Progenitor cell of endocrine pancreas (in vitro differentiated cells): Measurements from ENCODE around the gene HJV. TPM values are rescaled to one million over a fixed set of nuclear protein-coding genes. Genes with fewer than 3 reads are reported as not detected.
"Not testable (repeated sequence)": the region's sequence is repeated elsewhere in the genome, so short reads cannot be mapped to it uniquely, and the experiment has no call there.

Experiments used
- DNase-seq: peaks from one replicate; pipeline ENCODE4 v3.0.0; 2021; ENCODE audit warnings: low spot score; ENCODE audit not compliant: unreplicated experiment
- H3K27ac Mint-ChIP-seq: 2 replicates; pipeline ENCODE4 v1.8.0; 2021; ENCODE audit warnings: mild to moderate bottlenecking, moderate library complexity, mixed read lengths
- H3K27me3 Mint-ChIP-seq: 2 replicates; pipeline ENCODE4 v1.8.0; 2021; ENCODE audit warnings: mixed read lengths
- H3K36me3 Mint-ChIP-seq: 2 replicates; pipeline ENCODE4 v1.8.0; 2022; ENCODE audit warnings: mixed read lengths; ENCODE audit not compliant: insufficient read depth
- H3K4me1 Mint-ChIP-seq: 2 replicates; pipeline ENCODE4 v1.8.0; 2021; ENCODE audit warnings: low read depth, mixed read lengths
- H3K4me3 Mint-ChIP-seq: 2 replicates; pipeline ENCODE4 v1.8.0; 2021; ENCODE audit warnings: low read depth, mild to moderate bottlenecking, moderate library complexity, mixed read lengths
- H3K9me3 Mint-ChIP-seq: 2 replicates; pipeline ENCODE4 v1.8.0; 2021; ENCODE audit warnings: low read depth, mixed read lengths
- CTCF ChIP-seq: fragments of 200-600 bp; sonication (generic); IDR thresholded peaks from one replicate; pipeline ENCODE4 v1.5.0; 2021; ENCODE audit warnings: antibody characterized with exemption, mild to moderate bottlenecking; ENCODE audit not compliant: unreplicated experiment
- total RNA-seq: library from RNA; stranded (reverse); gene quantifications from 2 replicates; pipeline ENCODE4 v1.2.1, GENCODE V29; 2021

HJV gene
- total RNA-seq, 1 donor from 2014 or later: not detected

- Mint-ChIP-seq H3K9me3 (no peaks in the 10 kb centered on the region), H3K27me3 (no peaks in the 10 kb centered on the region), H3K4me1 (peaks cover 8% of the 10 kb centered on the region), H3K27ac (peak overlapping the region; percentile 99), H3K4me3 (peak overlapping the region; percentile 99), H3K36me3 (no peaks in the 10 kb centered on the region)
- DNase-seq: no peak
- TF ChIP-seq CTCF: no peak
These were observed 14.9 kb upstream of the HJV start for GRCh38 chr1:146036241-146036964.

GRCh38 chr1:146035048-146035423 lies 13.5 kb upstream of the HJV start:
- no peaks in the 10 kb centered on the region for H3K36me3 Mint-ChIP-seq
- peaks cover 5% of the 10 kb centered on the region for H3K4me1 Mint-ChIP-seq
- TF ChIP-seq CTCF: no peak
- no peaks in the 10 kb centered on the region for H3K27me3 Mint-ChIP-seq
- peak overlapping the region; percentile 69 for H3K4me3 Mint-ChIP-seq
- H3K27ac Mint-ChIP-seq: peak overlapping the region; percentile 99
- no peak for DNase-seq
- no peaks in the 10 kb centered on the region for H3K9me3 Mint-ChIP-seq

- no peak overlapping the region for H3K4me3 Mint-ChIP-seq
- peak; percentile 45 for TF ChIP-seq CTCF
These were observed 11.2 kb upstream of the HJV start for GRCh38 chr1:146032631-146033219.

GRCh38 chr1:146031476-146031875 lies 9.9 kb upstream of the HJV start:
- H3K27ac Mint-ChIP-seq: no peak overlapping the region
- H3K4me3 Mint-ChIP-seq: no peak overlapping the region
- no peak for DNase-seq
- H3K4me1 Mint-ChIP-seq: no peaks in the 10 kb centered on the region
- no peaks in the 10 kb centered on the region for H3K9me3 Mint-ChIP-seq
- TF ChIP-seq CTCF: no peak
- no peaks in the 10 kb centered on the region for H3K36me3 Mint-ChIP-seq
- H3K27me3 Mint-ChIP-seq: no peaks in the 10 kb centered on the region

More at GRCh38 chr1:146032631-146033219, 11.2 kb upstream of the HJV start:
- Mint-ChIP-seq H3K9me3 (no peaks in the 10 kb centered on the region), H3K4me1 (peaks cover 2% of the 10 kb centered on the region), H3K27me3 (no peaks in the 10 kb centered on the region), H3K27ac (no peak overlapping the region), H3K36me3 (no peaks in the 10 kb centered on the region)
- no peak for DNase-seq

- no peak for DNase-seq
- Mint-ChIP-seq H3K27ac (no peak overlapping the region), H3K4me1 (no peaks in the 10 kb centered on the region), H3K4me3 (no peak overlapping the region), H3K9me3 (no peaks in the 10 kb centered on the region), H3K36me3 (no peaks in the 10 kb centered on the region), H3K27me3 (no peaks in the 10 kb centered on the region)
- no peak for TF ChIP-seq CTCF
These were observed 7.6 kb upstream of the HJV start for GRCh38 chr1:146029117-146029516.

- H3K4me3 Mint-ChIP-seq, H3K36me3 Mint-ChIP-seq, H3K27me3 Mint-ChIP-seq, H3K4me1 Mint-ChIP-seq, H3K27ac Mint-ChIP-seq, DNase-seq, H3K9me3 Mint-ChIP-seq: not testable (repeated sequence)
These were observed 5.1 kb upstream of the HJV start for GRCh38 chr1:146026650-146027049.

GRCh38 chr1:146025787-146026495 lies 4.4 kb upstream of the HJV start:
- not testable (repeated sequence) for H3K27ac Mint-ChIP-seq, H3K4me1 Mint-ChIP-seq, DNase-seq, H3K4me3 Mint-ChIP-seq, H3K36me3 Mint-ChIP-seq, H3K9me3 Mint-ChIP-seq, H3K27me3 Mint-ChIP-seq
